Kidney tubule cell (primary cell): ENCODE data around the gene PHC2.

Experiments used
- DNase-seq: peaks from one replicate; pipeline ENCODE4 v3.0.0-alpha.2; 2018; ENCODE audit warnings: low spot score

PHC2 gene

DNA sequence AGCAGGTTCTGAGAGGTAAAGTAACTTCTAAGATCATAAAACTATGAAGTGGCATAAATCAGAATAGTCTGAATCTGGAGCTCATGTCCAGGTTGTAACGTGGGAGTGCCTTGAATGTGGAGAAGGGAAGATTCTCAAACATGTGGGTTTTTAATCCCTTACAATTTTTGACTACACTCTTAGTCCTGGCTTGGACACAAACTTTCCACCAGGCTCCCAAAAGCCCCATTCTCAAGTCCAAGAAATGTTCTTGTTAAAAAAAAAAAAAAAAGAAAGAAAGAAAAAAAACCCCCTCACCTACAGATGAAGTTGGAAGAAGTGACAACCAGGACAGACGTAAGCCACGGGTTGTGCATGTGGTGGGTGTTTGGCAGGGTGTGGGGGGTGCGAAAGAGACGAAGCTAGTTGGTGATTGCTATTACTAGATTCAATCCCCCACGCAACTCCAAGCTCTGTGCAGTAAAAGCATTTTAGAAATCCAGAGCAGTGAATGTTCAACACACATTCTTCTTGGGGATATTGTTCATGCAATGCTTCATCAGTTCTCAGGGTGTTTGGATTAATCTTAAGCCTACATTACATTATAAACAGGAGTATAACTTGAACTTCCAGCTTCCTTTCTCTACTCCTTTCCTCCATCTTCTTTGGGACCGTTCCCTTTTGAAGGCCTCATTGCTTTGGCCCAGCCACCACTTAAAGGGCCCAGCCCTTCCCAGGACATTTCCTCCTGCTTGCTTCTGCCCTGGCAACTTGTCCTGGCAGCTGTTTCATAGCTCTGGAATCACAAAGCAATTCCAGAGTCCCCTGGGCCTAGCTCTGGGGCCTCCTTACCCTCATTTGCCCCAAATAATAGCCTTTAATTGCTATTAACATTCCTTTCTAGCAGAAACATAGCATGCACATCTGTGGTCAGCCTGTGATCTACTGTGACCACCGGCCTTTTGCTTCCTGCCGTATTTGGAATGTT lies 41.8 kb downstream of the PHC2 start:
- DNase-seq: peak; percentile 7

GRCh38 chr1:33387625-33388024 lies 43.3 kb downstream of the PHC2 start:
- DNase-seq: peak; percentile 13

DNA sequence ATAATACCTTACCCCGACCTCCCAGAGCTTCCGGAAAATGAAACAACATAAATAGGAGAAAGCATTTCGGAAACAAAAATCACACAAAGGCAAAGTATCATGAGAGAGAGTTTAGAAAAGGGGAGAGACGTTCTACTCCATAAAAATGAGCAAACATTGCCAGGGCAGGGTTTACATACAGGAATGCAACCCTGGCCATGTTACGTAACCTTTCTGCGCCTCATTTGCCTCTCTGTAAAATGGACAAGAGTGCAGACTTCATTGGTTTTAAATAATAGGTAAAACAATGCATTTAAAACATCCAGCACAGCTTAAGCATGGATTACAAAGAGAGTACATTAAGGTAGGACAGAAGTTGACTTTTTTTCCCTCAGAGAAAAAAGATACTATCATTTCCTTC lies 45.6 kb downstream of the PHC2 start:
- no peak for DNase-seq

GRCh38 chr1:33384040-33384812 lies 46.7 kb downstream of the PHC2 start:
- DNase-seq: peak; percentile 57

DNA sequence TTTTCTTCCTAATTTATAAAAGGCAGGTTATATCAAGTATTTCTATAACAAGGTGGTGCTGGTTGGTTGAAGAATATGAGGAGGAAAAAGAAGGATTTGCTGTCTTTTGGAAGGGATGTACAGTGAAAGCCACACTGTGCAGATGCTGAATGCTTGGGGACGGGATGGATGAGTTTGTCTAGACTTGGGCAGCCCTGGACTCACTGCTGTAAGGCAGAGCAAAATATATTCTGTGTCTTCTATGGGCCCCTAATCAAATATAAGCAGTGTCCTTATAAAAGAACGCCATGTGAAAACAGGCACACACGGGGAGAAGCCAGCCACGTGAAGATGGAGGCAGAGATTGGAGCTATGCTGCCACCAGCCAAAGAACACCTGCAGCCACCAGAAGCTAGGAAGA lies 47.4 kb downstream of the PHC2 start:
- no peak for DNase-seq

GRCh38 chr1:33382661-33383415 lies 48.1 kb downstream of the PHC2 start:
- DNase-seq: no peak

GRCh38 chr1:33381977-33382376 lies 48.9 kb downstream of the PHC2 start:
- no peak for DNase-seq

DNA sequence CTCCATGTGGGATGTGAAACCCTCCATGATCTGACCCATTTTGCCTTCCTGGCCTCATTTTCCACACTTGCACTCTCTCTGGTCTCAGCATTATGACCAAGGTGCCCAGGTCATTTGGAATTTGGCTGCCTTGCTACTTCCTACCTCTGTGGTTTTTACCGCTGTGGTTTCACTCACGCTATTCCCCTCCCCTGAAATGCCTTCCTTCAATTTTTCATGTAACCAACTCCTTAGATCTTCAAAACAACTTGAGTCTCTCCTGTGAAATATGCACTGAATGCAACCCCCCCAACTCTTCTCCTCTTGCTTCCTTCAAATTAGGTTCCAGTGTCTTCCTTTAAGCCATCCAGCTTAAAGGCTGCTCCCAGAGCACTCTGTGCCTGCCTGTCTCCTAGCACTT lies 50.1 kb downstream of the PHC2 start:
- DNase-seq: peak; percentile 48

DNA sequence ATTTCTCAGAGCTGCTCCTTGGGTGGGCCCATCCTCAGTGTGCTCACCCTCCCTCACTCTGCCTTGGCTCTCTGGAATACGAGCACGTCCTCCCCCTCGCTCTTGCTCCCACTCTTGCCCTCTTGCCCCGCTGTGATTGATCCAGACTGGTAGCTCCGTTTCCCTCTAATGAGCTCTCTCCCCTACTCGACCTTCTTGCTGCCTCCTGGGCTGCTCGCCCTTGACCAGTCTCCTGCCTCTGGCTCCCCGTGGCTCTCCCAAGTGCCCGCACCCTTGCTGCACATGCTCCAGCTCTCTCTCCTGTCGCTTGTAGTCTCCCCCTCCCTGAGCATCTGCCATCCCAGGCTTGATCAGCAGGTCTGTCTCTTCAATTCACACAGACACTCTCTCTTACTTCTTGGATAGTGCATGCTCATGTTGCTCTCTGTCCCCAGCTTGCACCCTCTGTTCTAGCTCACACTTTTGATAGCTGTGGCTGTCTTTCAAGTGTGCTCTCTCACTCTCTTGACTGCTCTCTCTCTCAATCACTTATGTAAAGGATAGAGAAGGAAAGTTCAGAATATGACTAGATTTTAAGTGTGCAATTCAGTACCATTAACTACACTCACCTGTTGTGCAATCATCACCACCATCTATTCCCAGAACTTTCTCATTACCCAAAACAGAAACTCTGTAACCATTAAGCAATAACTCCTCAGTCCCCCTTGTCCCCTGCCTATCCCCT lies 51.1 kb downstream of the PHC2 start:
- DNase-seq: no peak

DNA sequence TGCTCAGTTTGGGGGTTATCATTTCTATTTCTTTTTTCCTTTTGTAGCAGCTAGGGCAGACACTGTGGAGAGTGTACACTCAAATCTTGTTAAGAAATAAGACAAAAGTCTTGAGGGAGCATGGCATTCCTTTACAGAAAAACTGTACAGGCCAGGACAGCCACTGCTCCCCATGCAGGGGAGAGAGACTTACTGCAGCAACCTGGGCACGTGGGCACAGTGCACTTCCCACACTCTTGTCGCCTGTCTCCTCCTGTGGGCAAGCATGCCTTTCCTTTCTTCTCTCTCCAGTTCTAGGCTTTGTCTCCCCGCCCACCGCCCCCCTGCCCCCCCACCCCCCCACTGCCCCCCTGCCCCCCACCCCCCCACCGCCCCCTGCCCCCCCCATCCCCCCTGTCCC lies 51.9 kb downstream of the PHC2 start:
- no peak for DNase-seq

DNA sequence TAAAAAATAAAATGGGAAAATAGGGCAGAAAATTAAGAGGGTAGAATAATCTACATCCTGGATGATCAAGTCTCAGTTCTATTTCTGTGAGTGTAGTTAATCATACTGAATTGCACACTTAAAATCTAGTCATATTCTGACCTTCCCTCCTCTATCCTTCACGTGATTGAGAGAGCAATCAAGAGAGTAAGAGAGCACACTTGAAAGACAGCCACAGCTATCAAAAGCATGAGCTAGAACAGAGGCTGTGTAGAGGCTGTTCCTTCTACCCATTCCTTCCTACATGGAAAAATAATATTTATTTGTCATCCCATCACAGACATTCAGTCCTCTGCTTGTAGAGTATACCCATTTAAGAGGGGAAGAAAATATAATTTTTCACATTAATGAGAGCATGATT lies 52.4 kb downstream of the PHC2 start:
- DNase-seq: no peak

GRCh38 chr1:33377756-33378155 lies 53.1 kb downstream of the PHC2 start:
- no peak for DNase-seq

DNA sequence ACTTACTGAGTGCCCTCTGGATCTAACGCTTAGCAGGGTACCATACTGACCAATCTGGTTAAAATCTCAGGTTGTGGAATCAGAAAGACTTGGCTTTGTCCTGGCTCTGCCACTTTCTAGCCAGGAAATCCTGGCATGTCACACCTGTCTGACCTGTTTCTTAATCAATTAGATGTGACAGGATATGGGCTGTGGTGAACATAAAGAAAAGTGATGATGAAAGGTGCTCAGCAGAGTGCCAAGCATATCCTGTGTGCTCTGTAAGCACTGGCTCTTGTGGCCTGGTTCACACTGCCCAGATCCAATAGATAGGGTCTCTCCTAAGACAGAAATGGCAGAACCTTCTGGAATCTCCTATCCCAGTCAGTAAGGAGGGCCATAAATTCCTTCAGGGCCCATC lies 53.9 kb downstream of the PHC2 start:
- no peak for DNase-seq

DNA sequence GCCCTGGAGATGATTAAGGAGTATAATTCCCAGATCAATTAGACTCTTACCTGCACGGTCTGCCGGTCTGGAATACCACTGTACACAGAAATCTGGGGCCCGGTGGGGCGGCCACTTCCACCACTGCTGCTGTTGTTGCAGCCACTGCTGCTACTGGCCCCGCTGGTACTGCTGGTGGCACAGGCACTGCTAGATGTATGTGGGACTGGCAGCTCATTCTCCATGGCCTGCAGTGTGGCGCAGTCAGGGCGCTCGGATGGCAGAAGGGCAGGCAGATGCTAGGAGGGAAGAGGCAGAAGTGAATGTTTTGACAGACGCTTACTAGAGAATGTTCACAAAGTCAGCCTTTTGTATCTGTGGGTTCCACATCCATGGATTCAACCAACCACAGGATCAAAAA lies 55.6 kb downstream of the PHC2 start:
- DNase-seq: no peak

DNA sequence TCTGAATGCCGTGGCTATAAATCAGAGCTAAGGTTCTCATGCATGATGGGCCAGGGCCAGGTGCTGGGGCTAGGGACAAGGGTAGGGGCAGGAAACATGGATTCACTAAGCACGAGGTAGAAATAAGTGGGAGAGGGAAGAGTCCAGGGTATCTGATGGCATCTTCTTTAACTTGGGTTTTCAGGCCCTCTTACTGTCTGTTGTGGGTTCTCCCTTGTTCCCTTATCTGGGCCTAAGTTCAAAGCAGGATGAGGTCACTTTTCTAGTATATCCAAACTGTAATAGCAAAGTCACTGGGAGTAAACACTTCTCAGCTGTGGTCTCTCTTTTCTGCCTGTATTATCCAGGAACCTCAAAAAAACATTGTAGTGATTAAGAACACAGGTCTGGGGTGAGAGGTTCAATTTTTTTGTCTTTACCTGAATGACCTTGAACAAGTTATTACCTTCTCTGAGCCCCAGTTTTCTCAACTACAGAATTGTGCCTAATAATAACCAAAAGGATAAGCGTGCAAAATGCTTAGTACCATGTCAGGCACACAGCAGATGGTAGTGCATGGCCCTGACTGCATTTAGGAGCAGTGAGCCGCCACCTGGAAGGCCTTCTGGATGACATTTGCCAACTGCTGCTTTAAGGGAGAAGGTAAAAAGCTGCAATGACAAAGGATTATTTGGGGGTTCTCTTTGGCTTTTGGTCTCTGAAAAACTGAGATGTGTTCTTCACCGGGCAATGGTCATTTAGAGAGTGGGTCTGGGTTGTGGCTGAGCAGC lies 56.4 kb downstream of the PHC2 start:
- DNase-seq: no peak

- DNase-seq: no peak
Measured at GRCh38 chr1:33373606-33374005, 57.3 kb downstream of the PHC2 start.

DNA sequence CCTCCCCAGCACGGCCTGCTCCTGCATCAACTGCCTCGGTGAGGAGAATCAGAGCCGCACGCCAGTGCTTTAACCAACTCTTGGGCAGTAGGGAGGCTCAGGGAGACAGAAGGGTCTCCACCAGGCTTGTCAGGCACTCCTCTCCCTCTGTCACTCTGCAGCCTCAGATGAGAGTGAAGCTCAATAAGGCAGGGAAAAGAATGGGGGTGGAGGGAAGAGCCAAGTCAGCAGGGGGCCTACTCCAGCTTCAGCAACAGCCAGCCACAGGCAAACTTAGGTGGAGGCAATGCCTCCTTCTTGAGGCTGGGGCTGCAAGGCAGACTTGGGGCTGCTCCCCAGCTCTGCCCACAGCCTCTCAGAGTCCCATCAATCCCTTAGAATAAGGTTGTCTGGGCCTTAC lies 58.2 kb downstream of the PHC2 start:
- no peak for DNase-seq

- no peak for DNase-seq
Measured at GRCh38 chr1:33372162-33372561, 58.7 kb downstream of the PHC2 start.

- DNase-seq: no peak
Measured at GRCh38 chr1:33371334-33371733, 59.6 kb downstream of the PHC2 start.

GRCh38 chr1:33370827-33371226 lies 60.1 kb downstream of the PHC2 start:
- no peak for DNase-seq

- DNase-seq: no peak
Measured at GRCh38 chr1:33370301-33370700, 60.6 kb downstream of the PHC2 start.
